B cell (primary cell): ENCODE data around the gene GPR176. TPM values are rescaled to one million over a fixed set of nuclear protein-coding genes. Genes with fewer than 3 reads are reported as not detected.

Experiments used
- ATAC-seq: fragments of 200-7000 bp; cut with Tn5 transposase; one replicate; pipeline ENCODE4 v1.10.0; 2021; ENCODE audit warnings: low read depth, mild to moderate bottlenecking, moderate number of reproducible peaks, moderate library complexity
- CTCF ChIA-PET: fragments of 350-600 bp; sonication (Branson Sonifier 250); formaldehyde crosslinking; loops from one replicate; lab custom pipeline; 2021; ENCODE audit warnings: antibody characterized with exemption, inconsistent platforms; lab: Charles Lee
- POLR2A ChIA-PET: fragments of 350-600 bp; sonication (Branson Sonifier 250); formaldehyde crosslinking; loops from one replicate; lab custom pipeline; 2021; ENCODE audit warnings: antibody characterized with exemption; lab: Charles Lee
- DNase-seq: peaks from one replicate; pipeline ENCODE4 v3.0.0; 2013
- H2AFZ ChIP-seq: 2 replicates; pipeline ENCODE4 v1.6.1; 2012; ENCODE audit warnings: mild to moderate bottlenecking, low read depth, low read length; ENCODE audit not compliant: insufficient read depth, poor library complexity, severe bottlenecking
- H3K27ac ChIP-seq, 2 donors: 1 replicate in 1 of 2; 2 replicates in 1 of 2; pipeline ENCODE4 v1.5.1; 2012 to 2013; ENCODE audit warnings: low read length in 2 of 2, mild to moderate bottlenecking in 2 of 2, moderate library complexity in 1 of 2
- H3K27me3 ChIP-seq, 4 experiments: fragments of 200-600 bp in 1 of 4; sonication (generic) in 1 of 4; replicated peaks in 1 of 4; 1 replicate in 2 of 4; 2 replicates in 2 of 4; pipeline versions ENCODE4 v1.6.1 to v1.7.0; 2013 to 2016; ENCODE audit warnings: low read length in 3 of 4, mild to moderate bottlenecking in 2 of 4, mixed read lengths in 1 of 4, moderate library complexity in 1 of 4; ENCODE audit not compliant: insufficient read depth in 4 of 4, control insufficient read depth in 3 of 4; ENCODE audit errors: control extremely low read depth in 1 of 4
- H3K36me3 ChIP-seq, 2 experiments: replicated peaks in 1 of 2; 1 replicate in 1 of 2; 2 replicates in 1 of 2; pipeline versions ENCODE4 v1.6.1 to v1.7.1; 2013; ENCODE audit warnings: low read length in 1 of 2; ENCODE audit not compliant: insufficient read depth in 2 of 2, control insufficient read depth in 1 of 2; ENCODE audit errors: control extremely low read depth in 1 of 2, extremely low read depth in 1 of 2
- H3K4me1 ChIP-seq, 2 donors: fragments of 200-600 bp in 1 of 2; sonication (generic) in 1 of 2; 1 replicate in 1 of 2; 2 replicates in 1 of 2; pipeline versions ENCODE4 v1.5.1 to v1.6.1; 2013 to 2017; ENCODE audit warnings: low read length in 2 of 2; ENCODE audit not compliant: control insufficient read depth in 2 of 2, insufficient read depth in 2 of 2
- H3K4me2 ChIP-seq: replicated peaks from 2 replicates; pipeline ENCODE3; 2012; ENCODE audit warnings: mild to moderate bottlenecking, low read depth, low read length; ENCODE audit not compliant: poor library complexity, severe bottlenecking
- H3K4me3 ChIP-seq, 5 experiments: fragments of 200-600 bp in 1 of 5; sonication (generic) in 1 of 5; 1 replicate in 3 of 5; 2 replicates in 2 of 5; pipeline versions ENCODE4 v1.5.1 to v1.7.0; 2011 to 2016; ENCODE audit warnings: low read length in 4 of 5, mild to moderate bottlenecking in 4 of 5, low read depth in 2 of 5, control low read depth in 1 of 5, moderate library complexity in 1 of 5; ENCODE audit not compliant: insufficient read depth in 1 of 5; ENCODE audit errors: control extremely low read depth in 1 of 5, extremely low read depth in 1 of 5
- H3K79me2 ChIP-seq: fragments of 200-600 bp; sonication (generic); one replicate; pipeline ENCODE4 v1.6.0; 2016; ENCODE audit warnings: low read length; ENCODE audit not compliant: control insufficient read depth, insufficient read depth
- H3K9ac ChIP-seq: fragments of 200-600 bp; sonication (generic); 2 replicates; pipeline ENCODE4 v1.6.1; 2017; ENCODE audit warnings: mild to moderate bottlenecking, low read length, moderate library complexity
- H3K9me3 ChIP-seq, 3 donors: one replicate each; pipeline versions ENCODE4 v1.6.1 to v1.7.1; 2013; ENCODE audit warnings: low read length in 2 of 3; ENCODE audit not compliant: control insufficient read depth in 2 of 3, insufficient read depth in 1 of 3; ENCODE audit errors: control extremely low read depth in 1 of 3
- H4K20me1 ChIP-seq: 2 replicates; pipeline ENCODE4 v1.6.0; 2012; ENCODE audit warnings: mild to moderate bottlenecking, low read length; ENCODE audit not compliant: insufficient read depth, control insufficient read depth, poor library complexity, severe bottlenecking
- H3K27ac Mint-ChIP-seq: one replicate; pipeline ENCODE4 v1.8.0; 2021; ENCODE audit warnings: mixed read lengths
- H3K27me3 Mint-ChIP-seq: one replicate; pipeline ENCODE4 v1.8.0; 2021; ENCODE audit warnings: mixed read lengths
- H3K4me1 Mint-ChIP-seq: one replicate; pipeline ENCODE4 v1.8.0; 2021; ENCODE audit warnings: mixed read lengths
- H3K4me3 Mint-ChIP-seq: one replicate; pipeline ENCODE4 v1.8.0; 2021; ENCODE audit warnings: mixed read lengths
- H3K9me3 Mint-ChIP-seq: one replicate; pipeline ENCODE4 v1.8.0; 2022; ENCODE audit warnings: mixed read lengths; ENCODE audit not compliant: insufficient read depth
- EZH2 ChIP-seq: IDR thresholded peaks from 2 replicates; pipeline ENCODE4 v1.6.1; 2012; ENCODE audit warnings: borderline replicate concordance, low read depth, mild to moderate bottlenecking, moderate library complexity, low read length; ENCODE audit not compliant: insufficient read depth, poor library complexity, severe bottlenecking
- WGBS: methylation state at CpG from one replicate; pipeline ENCODE4 v1.1.5; 2013; ENCODE audit warnings: missing lambda C conversion rate; ENCODE audit not compliant: insufficient coverage; 5-methylcytosine and 5-hydroxymethylcytosine counted together
- intact Hi-C: fragments of 100-400 bp; cut with micrococcal nuclease; formaldehyde crosslinking; loops from one replicate; pipeline ENCODE4 v1.10.0; 2022
- polyA plus RNA-seq: library from polyadenylated mRNA; depleted of rRNA; stranded (reverse); fragments of >200 nt; gene quantifications from 2 replicates; pipeline ENCODE4 v1.2.3, GENCODE V29; 2012
- total RNA-seq, 2 donors: library from RNA; stranded (reverse); fragments of 120-200 nt in 1 of 2; gene quantifications; 1 replicate in 1 of 2; 2 replicates in 1 of 2; pipeline versions ENCODE4 v1.2.3 to v1.2.4, GENCODE V29; 2013 to 2022
- TF ChIP-seq, protein P1 (sequence below): fragments of 200-600 bp; IDR thresholded peaks from one replicate; pipeline ENCODE4 v1.8.0; 2022; ENCODE audit warnings: antibody characterized with exemption, mild to moderate bottlenecking

GPR176 gene
- total and polyA plus RNA-seq, 2 donors (not counting 1 experiment from before 2014, with no cell fraction given), result 0.07 to 0.30 TPM

DNA sequence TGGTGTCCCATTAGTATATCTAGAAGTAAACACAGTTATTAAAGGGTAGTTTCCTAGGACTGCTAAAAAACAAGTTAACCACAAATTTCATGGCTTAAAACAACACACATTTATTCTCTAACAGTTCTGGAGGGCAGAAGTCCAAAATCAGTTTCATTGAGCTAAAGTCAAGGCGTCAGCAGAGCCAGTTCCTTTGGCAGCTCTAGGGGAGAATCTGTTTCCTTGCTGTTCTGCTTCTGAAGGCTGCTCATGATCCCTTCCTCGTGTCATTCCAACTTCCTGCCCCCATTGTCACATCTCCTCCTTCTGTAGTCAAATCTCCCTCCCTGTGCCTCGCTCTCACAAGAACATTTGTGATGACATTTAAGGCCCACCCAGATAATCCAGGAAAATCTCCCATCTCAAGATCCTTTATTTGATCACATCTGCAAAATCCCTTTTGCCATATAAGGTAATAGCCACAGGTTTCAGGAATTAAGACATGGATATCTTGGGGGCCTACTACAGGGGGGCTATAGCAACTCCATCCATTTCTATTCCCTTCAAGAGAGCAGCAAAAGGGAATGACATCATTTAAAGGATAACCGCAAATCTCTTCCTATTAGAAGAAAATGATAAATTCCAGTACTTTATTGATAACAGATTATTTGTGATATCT lies 50.1 kb downstream of the GPR176 start:
- Histone ChIP-seq H4K20me1 (no peaks in the 10 kb centered on the region), H3K36me3 (no peaks in the 10 kb centered on the region), H3K9ac (no peak overlapping the region), H3K27ac (no peak overlapping the region), H3K9me3 (no peaks in the 10 kb centered on the region), H3K79me2 (no peaks in the 10 kb centered on the region), H3K4me2 (no peak overlapping the region), H3K4me3 (no peak overlapping the region), H2AFZ (no peak overlapping the region), H3K27me3 (no peaks in the 10 kb centered on the region), H3K4me1 (no peaks in the 10 kb centered on the region)
- TF ChIP-seq EZH2, result no peak
- TF ChIP-seq, protein P1, sequence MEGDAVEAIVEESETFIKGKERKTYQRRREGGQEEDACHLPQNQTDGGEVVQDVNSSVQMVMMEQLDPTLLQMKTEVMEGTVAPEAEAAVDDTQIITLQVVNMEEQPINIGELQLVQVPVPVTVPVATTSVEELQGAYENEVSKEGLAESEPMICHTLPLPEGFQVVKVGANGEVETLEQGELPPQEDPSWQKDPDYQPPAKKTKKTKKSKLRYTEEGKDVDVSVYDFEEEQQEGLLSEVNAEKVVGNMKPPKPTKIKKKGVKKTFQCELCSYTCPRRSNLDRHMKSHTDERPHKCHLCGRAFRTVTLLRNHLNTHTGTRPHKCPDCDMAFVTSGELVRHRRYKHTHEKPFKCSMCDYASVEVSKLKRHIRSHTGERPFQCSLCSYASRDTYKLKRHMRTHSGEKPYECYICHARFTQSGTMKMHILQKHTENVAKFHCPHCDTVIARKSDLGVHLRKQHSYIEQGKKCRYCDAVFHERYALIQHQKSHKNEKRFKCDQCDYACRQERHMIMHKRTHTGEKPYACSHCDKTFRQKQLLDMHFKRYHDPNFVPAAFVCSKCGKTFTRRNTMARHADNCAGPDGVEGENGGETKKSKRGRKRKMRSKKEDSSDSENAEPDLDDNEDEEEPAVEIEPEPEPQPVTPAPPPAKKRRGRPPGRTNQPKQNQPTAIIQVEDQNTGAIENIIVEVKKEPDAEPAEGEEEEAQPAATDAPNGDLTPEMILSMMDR, result no peak
- no peaks in the 10 kb centered on the region for H3K4me1 Mint-ChIP-seq
- H3K27ac Mint-ChIP-seq, result no peak overlapping the region
- H3K4me3 Mint-ChIP-seq, result no peak overlapping the region
- 66% methylated on average over 3 of the region's 4 CpGs for WGBS
- CTCF ChIA-PET, result no interaction called here
- intact Hi-C loops, result no loop called here
- H3K9me3 Mint-ChIP-seq, result no peaks in the 10 kb centered on the region
- POLR2A ChIA-PET, result no interaction called here
- H3K27me3 Mint-ChIP-seq, result peaks cover 24% of the 10 kb centered on the region
- no peak for DNase-seq
- no peak for ATAC-seq

DNA sequence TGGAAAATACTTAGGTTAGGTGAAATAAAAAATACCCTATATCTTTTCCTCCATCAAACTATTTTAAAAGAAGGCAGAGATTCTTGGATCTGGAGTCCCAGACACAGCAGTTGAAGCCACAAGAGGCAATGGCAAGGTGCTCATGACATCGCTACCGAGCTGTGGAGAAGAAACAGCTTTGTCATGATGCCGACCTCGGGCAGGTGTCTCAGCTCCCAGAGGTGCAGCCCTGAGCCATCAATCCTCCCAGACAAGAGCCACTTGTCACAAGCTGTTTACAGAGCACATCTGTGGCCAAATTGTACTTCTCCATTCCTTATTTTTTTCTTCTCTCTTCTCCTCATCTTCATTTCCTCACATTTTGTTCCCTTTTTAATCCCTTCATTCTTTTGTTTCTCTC lies 50.8 kb downstream of the GPR176 start:
- H3K27me3 ChIP-seq, result no peaks in the 10 kb centered on the region
- no peaks in the 10 kb centered on the region for H3K9me3 ChIP-seq
- Mint-ChIP-seq H3K9me3 (no peaks in the 10 kb centered on the region), H3K4me3 (no peak overlapping the region), H3K4me1 (no peaks in the 10 kb centered on the region), H3K27me3 (peaks cover 30% of the 10 kb centered on the region), H3K27ac (no peak overlapping the region)
- DNase-seq (no peak), ATAC-seq (no peak)
- no peak overlapping the region for H3K4me3 ChIP-seq
- H3K79me2 ChIP-seq, result no peaks in the 10 kb centered on the region
- intact Hi-C loops, result no loop called here
- TF ChIP-seq, protein P1, result no peak
- no peak for TF ChIP-seq EZH2
- no peaks in the 10 kb centered on the region for H3K4me1 ChIP-seq
- no peaks in the 10 kb centered on the region for H3K36me3 ChIP-seq
- no peak overlapping the region for H3K9ac ChIP-seq
- H3K27ac ChIP-seq, result no peak overlapping the region
- H2AFZ ChIP-seq, result no peak overlapping the region
- WGBS, result 10% methylated on average over 4 of the region's 4 CpGs
- POLR2A ChIA-PET, result no interaction called here
- no peak overlapping the region for H3K4me2 ChIP-seq
- CTCF ChIA-PET, result interaction anchor here (0.6 kb wide), 1 partner anchor 406 kb away, joined by 3 read pairs; no protein-coding TSS in a partner anchor
- H4K20me1 ChIP-seq, result no peaks in the 10 kb centered on the region
